Naive B cell (primary cell): ENCODE data around the gene KLHDC8A. TPM values are rescaled to one million over a fixed set of nuclear protein-coding genes. Genes with fewer than 3 reads are reported as not detected.
A peak's percentile ranks its signal among the peaks of the same experiment; 100 is the strongest.

Experiments
- ATAC-seq, 2 donors: fragments of 150-1000 bp; cut with Tn5 transposase; 2 replicates each; pipeline ENCODE4 v1.10.0; 2021; ENCODE audit warnings: low read depth in 2 of 2, mild to moderate bottlenecking in 2 of 2, moderate library complexity in 2 of 2
- DNase-seq: peaks from one replicate; pipeline ENCODE4 v3.0.0; 2022
- H3K27ac Mint-ChIP-seq, 6 donors: one replicate each; pipeline ENCODE4 v1.8.0; 2020 to 2022; ENCODE audit warnings: mild to moderate bottlenecking in 6 of 6, mixed read lengths in 6 of 6, moderate library complexity in 5 of 6, inconsistent platforms in 2 of 6
- H3K27me3 Mint-ChIP-seq, 3 donors: one replicate each; pipeline ENCODE4 v1.8.0; 2021 to 2022; ENCODE audit warnings: mixed read lengths in 3 of 3, mild to moderate bottlenecking in 1 of 3
- H3K36me3 Mint-ChIP-seq, 2 donors: one replicate each; pipeline ENCODE4 v1.8.0; 2020 to 2022; ENCODE audit warnings: mixed read lengths in 2 of 2, inconsistent platforms in 1 of 2, mild to moderate bottlenecking in 1 of 2
- H3K4me1 Mint-ChIP-seq, 3 donors: one replicate each; pipeline ENCODE4 v1.8.0; 2020 to 2022; ENCODE audit warnings: mixed read lengths in 3 of 3, inconsistent platforms in 1 of 3, mild to moderate bottlenecking in 1 of 3, moderate library complexity in 1 of 3
- H3K4me3 Mint-ChIP-seq, 8 donors: one replicate each; pipeline ENCODE4 v1.8.0; 2020 to 2022; ENCODE audit warnings: mild to moderate bottlenecking in 8 of 8, mixed read lengths in 8 of 8, moderate library complexity in 8 of 8, inconsistent platforms in 2 of 8
- H3K9me3 Mint-ChIP-seq, 7 donors: one replicate each; pipeline ENCODE4 v1.8.0; 2020 to 2022; ENCODE audit warnings: mixed read lengths in 7 of 7, mild to moderate bottlenecking in 5 of 7, inconsistent platforms in 2 of 7, moderate library complexity in 1 of 7
- polyA plus RNA-seq, 6 donors: library from polyadenylated mRNA; unstranded; fragments of 300-500 nt; fragmentation: Illumina TruSeq; gene quantifications; one replicate each; pipeline ENCODE4 v1.2.3, GENCODE V29; 2021; ENCODE audit warnings: low read depth in 6 of 6

Gene KLHDC8A
- polyA plus RNA-seq, 6 donors from 2014 or later = 0.26 to 1.3 (median 0.77) TPM; not detected in 1

DNA sequence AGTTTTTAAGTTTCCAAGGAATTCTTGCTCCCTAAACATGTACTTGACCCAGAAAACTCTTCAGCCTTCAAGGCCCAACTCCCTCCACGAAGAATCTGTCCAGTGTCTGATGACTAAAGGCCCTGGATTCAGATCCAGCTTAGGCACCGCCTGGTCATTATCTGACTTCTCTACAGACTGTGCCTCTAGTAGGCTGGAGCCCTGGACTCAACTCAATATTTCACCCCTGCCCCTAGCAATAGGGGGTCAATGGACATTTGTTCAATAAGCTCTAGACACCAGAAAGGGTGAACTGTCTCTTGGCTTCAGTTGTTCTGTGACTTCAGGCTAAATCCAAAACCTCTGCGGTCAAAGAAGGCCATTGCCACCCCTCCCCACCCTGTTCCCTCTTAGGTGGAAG lies 69.6 kb downstream of the KLHDC8A start:
- ATAC-seq (no peak), DNase-seq (no peak)
- Mint-ChIP-seq H3K27me3 (no peaks in the 10 kb centered on the region), H3K9me3 (peaks cover 0 to 2% (median 0%) of the 10 kb centered on the region in 7 donors), H3K27ac (peak overlapping the region; percentile 78 to 100 (median 98)), H3K4me3 (peak overlapping the region in 6 of 8 donors; percentile 54 to 96 (median 82)), H3K4me1 (peaks cover 77 to 94% (median 91%) of the 10 kb centered on the region in 3 donors), H3K36me3 (no peaks in the 10 kb centered on the region)

DNA sequence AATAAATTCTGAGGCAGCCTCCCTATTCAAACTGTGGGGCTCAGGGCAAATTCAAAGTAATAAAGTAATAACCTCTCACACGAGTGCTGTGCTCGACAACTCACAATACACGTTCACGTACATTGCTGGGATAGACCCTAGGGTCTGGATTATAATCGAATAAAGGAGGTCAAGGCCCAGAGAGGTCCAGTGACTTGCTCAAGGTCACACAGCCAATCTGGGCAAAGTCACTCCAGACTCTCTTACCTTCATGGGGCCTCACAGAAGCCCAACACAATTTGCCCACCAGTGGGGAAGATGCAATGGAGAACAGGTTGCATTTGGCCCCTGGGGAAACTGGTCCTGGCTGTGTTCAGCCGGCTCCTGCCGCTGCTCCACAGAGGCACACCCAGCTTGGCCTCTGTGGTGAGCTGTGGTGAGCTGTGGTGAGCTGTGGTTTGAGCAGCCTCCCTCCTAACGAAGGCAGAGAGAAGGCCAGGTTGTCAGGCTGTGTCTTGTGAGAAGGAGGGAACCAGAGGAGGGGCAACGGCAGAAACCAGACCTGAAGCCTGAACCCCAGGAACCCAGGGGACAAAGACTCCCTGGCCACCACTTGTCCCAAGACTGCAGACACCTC lies 70.3 kb downstream of the KLHDC8A start:
- H3K27me3 Mint-ChIP-seq = no peaks in the 10 kb centered on the region
- peak overlapping the region; percentile 96 to 100 (median 99) for H3K27ac Mint-ChIP-seq
- peaks cover 71 to 93% (median 85%) of the 10 kb centered on the region in 3 donors for H3K4me1 Mint-ChIP-seq
- H3K4me3 Mint-ChIP-seq = peak overlapping the region; percentile 54 to 96 (median 85)
- DNase-seq (peak; percentile 67), ATAC-seq (no peak)
- no peaks in the 10 kb centered on the region for H3K36me3 Mint-ChIP-seq
- peaks cover 0 to 1% (median 0%) of the 10 kb centered on the region in 7 donors for H3K9me3 Mint-ChIP-seq

Other genes starting within 250 kb of the KLHDC8A start
- 10 to 100 TPM in 5 of 6 donors, 1 to 10 TPM in 1; 7.8 to 21.2 (median 18.9) TPM for gene RBBP5, start 234.9 kb downstream of the KLHDC8A start, polyA plus RNA-seq
- 1 to 10 TPM; 4.5 to 7.6 (median 5.8) TPM for gene DSTYK, start 145.2 kb downstream of the KLHDC8A start, polyA plus RNA-seq
- under 1 TPM in 5 of 6 donors, not detected in 1; 0.12 to 0.77 (median 0.50) TPM for gene TMCC2, start 129.0 kb downstream of the KLHDC8A start, polyA plus RNA-seq
- gene NUAK2, start 35.2 kb downstream of the KLHDC8A start, polyA plus RNA-seq = 100 to 1,000 TPM; 103 to 166 (median 113) TPM
- gene LEMD1, start 65.1 kb upstream of the KLHDC8A start, polyA plus RNA-seq = not detected
- gene BLACAT1, start 99.1 kb upstream of the KLHDC8A start, polyA plus RNA-seq = not detected
- 1 to 10 TPM in 1 of 6 donors, under 1 TPM in 3, not detected in 2; 0.40 to 1.4 (median 0.50) TPM for gene CDK18, start 147.7 kb upstream of the KLHDC8A start, polyA plus RNA-seq